ENCODE measurements around the gene HOXC13.

HOXC13 gene

GRCh38 chr12:53937596-53938325, 870 bp upstream of the HOXC13 start:
- in situ Hi-C loops (cut with MboI; ENCODE audit: low sequenced_read_pairs), result no loop called here

- in situ Hi-C loops (cut with MboI; ENCODE audit: low sequenced_read_pairs), result no loop called here
These were observed 794 bp downstream of the HOXC13 start for GRCh38 chr12:53939141-53940108.

- in situ Hi-C loops (cut with MboI; ENCODE audit: low sequenced_read_pairs), result no loop called here
These were observed 1.9 kb downstream of the HOXC13 start for GRCh38 chr12:53940443-53941014.

GRCh38 chr12:53941187-53941586, 2.6 kb downstream of the HOXC13 start:
- in situ Hi-C loops (cut with MboI; ENCODE audit: low sequenced_read_pairs), result no loop called here

- in situ Hi-C loops (cut with MboI; ENCODE audit: low sequenced_read_pairs), result no loop called here
These were observed 3.1 kb downstream of the HOXC13 start for GRCh38 chr12:53941750-53942149.

- in situ Hi-C loops (cut with MboI; ENCODE audit: low sequenced_read_pairs), result no loop called here
These were observed 3.9 kb downstream of the HOXC13 start for GRCh38 chr12:53942467-53942997.

- in situ Hi-C loops (cut with MboI; ENCODE audit: low sequenced_read_pairs), result no loop called here
These were observed 5.6 kb downstream of the HOXC13 start for GRCh38 chr12:53944209-53944608.

GRCh38 chr12:53944907-53945847, 6.5 kb downstream of the HOXC13 start:
- in situ Hi-C loops (cut with MboI; ENCODE audit: low sequenced_read_pairs), result no loop called here

- in situ Hi-C loops (cut with MboI; ENCODE audit: low sequenced_read_pairs), result no loop called here
These were observed 9.1 kb downstream of the HOXC13 start for GRCh38 chr12:53947743-53948142.

- in situ Hi-C loops (cut with MboI; ENCODE audit: low sequenced_read_pairs), result no loop called here
These were observed 10.3 kb downstream of the HOXC13 start for GRCh38 chr12:53948650-53949593.

- in situ Hi-C loops (cut with MboI; ENCODE audit: low sequenced_read_pairs), result no loop called here
These were observed 11.2 kb downstream of the HOXC13 start for GRCh38 chr12:53949631-53950436.

- in situ Hi-C loops (cut with MboI; ENCODE audit: low sequenced_read_pairs), result no loop called here
These were observed 11.8 kb downstream of the HOXC13 start for GRCh38 chr12:53950437-53950773.

GRCh38 chr12:53950789-53951576, 12.4 kb downstream of the HOXC13 start:
- in situ Hi-C loops (cut with MboI; ENCODE audit: low sequenced_read_pairs), result no loop called here

GRCh38 chr12:53951577-53952334, 13.1 kb downstream of the HOXC13 start:
- in situ Hi-C loops (cut with MboI; ENCODE audit: low sequenced_read_pairs), result no loop called here

- in situ Hi-C loops (cut with MboI; ENCODE audit: low sequenced_read_pairs), result no loop called here
These were observed 13.7 kb downstream of the HOXC13 start for GRCh38 chr12:53952335-53952694.

- in situ Hi-C loops (cut with MboI; ENCODE audit: low sequenced_read_pairs), result no loop called here
These were observed 14.5 kb downstream of the HOXC13 start for GRCh38 chr12:53952871-53953734.

Data from hTERT RPE-1 (cell line).